BLaER1 treated with 17β-estradiol and CSF1 and Interleukin-3, amounts not matched to agents 10 nM and 100 nM (cell line): Measurements from ENCODE around the gene GRK6.

Experiments
- H3K27ac ChIP-seq, 11 experiments: shearing (Covaris generic); formaldehyde crosslinking; 2 replicates each; pipeline ENCODE4 v1.8.1; 2022
- H3K27me3 ChIP-seq, 11 experiments: shearing (Covaris generic); formaldehyde crosslinking; 2 replicates each; pipeline ENCODE4 v1.8.1; 2022
- H3K36me3 ChIP-seq, 11 experiments: shearing (Covaris generic); formaldehyde crosslinking; 2 replicates each; pipeline ENCODE4 v1.8.1; 2022
- H3K4me1 ChIP-seq, 10 experiments: shearing (Covaris generic); formaldehyde crosslinking; 2 replicates each; pipeline ENCODE4 v1.8.1; 2022
- H3K4me2 ChIP-seq, 11 experiments: shearing (Covaris generic); formaldehyde crosslinking; 2 replicates each; pipeline ENCODE4 v1.8.1; 2022
- H3K4me3 ChIP-seq, 10 experiments: shearing (Covaris generic); formaldehyde crosslinking; 2 replicates each; pipeline ENCODE4 v1.8.1; 2022
- H3K9ac ChIP-seq, 11 experiments: shearing (Covaris generic); formaldehyde crosslinking; 2 replicates each; pipeline ENCODE4 v1.8.1; 2022
- H3K9me3 ChIP-seq, 11 experiments: shearing (Covaris generic); formaldehyde crosslinking; replicated peaks in 1 of 11; 2 replicates each; pipeline ENCODE4 v1.8.1; 2022
- H4K20me1 ChIP-seq, 11 experiments: shearing (Covaris generic); formaldehyde crosslinking; 2 replicates each; pipeline ENCODE4 v1.8.1; 2022
- Cebpa-rat ChIP-seq, 11 experiments: shearing (Covaris generic); IDR thresholded peaks; 2 replicates each; pipeline ENCODE4 v1.8.1; 2022

Gene GRK6

GRCh38 chr5:177447611-177448243 is 21.3 kb downstream of the GRK6 start:
- Histone ChIP-seq H3K27ac (peak overlapping the region in 9 of 11 experiments; percentile 66 to 92 (median 87); a peak in 18 of 22 replicates), H3K36me3 (peaks cover 4 to 15% (median 12%) of the 10 kb centered on the region in 11 experiments; a peak in 20 of 22 replicates), H3K27me3 (no peaks in the 10 kb centered on the region), H3K4me1 (peaks cover 50 to 89% (median 83%) of the 10 kb centered on the region in 10 experiments), H3K9ac (peak overlapping the region in 10 of 11 experiments; percentile 50 to 93 (median 88); a peak in 19 of 22 replicates), H3K4me3 (peak overlapping the region in 9 of 10 experiments; percentile 34 to 78 (median 68); a peak in 17 of 20 replicates), H4K20me1 (peaks cover 10 to 77% (median 44%) of the 10 kb centered on the region in 11 experiments; a peak in 20 of 22 replicates), H3K4me2 (peak overlapping the region; percentile 86 to 100 (median 97)), H3K9me3 (no peaks in the 10 kb centered on the region)
- no peak; a peak in 1 of 22 replicates for TF ChIP-seq Cebpa-rat (IDR thresholded peaks at IDR 0.05)

- peak in 7 of 11 experiments; percentile 24 to 78 (median 36); a peak in 7 of 22 replicates for TF ChIP-seq Cebpa-rat (IDR thresholded peaks at IDR 0.05)
- peaks cover 3 to 77% (median 44%) of the 10 kb centered on the region in 11 experiments; a peak in 20 of 22 replicates for H4K20me1 ChIP-seq
- H3K27ac ChIP-seq, result peak overlapping the region in 9 of 11 experiments; percentile 66 to 92 (median 87); a peak in 18 of 22 replicates
- peak overlapping the region; percentile 86 to 100 (median 97) for H3K4me2 ChIP-seq
- H3K36me3 ChIP-seq, result peaks cover 0 to 8% (median 5%) of the 10 kb centered on the region in 11 experiments; a peak in 14 of 22 replicates
- peak overlapping the region in 10 of 11 experiments; percentile 50 to 93 (median 88); a peak in 18 of 22 replicates for H3K9ac ChIP-seq
- 0 out of 22 replicates have a peak, but pooled peaks cover 0 to 5% (median 0%) of the 10 kb centered on the region in 11 experiments for H3K27me3 ChIP-seq
- no peaks in the 10 kb centered on the region for H3K9me3 ChIP-seq
- peak overlapping the region in 8 of 10 experiments; percentile 34 to 78 (median 70); a peak in 15 of 20 replicates for H3K4me3 ChIP-seq
- peaks cover 53 to 89% (median 85%) of the 10 kb centered on the region in 10 experiments for H3K4me1 ChIP-seq
These were observed 21.9 kb downstream of the GRK6 start for GRCh38 chr5:177448244-177448950.

GRCh38 chr5:177449140-177450061 is 22.9 kb downstream of the GRK6 start:
- Histone ChIP-seq H3K9ac (peak overlapping the region in 9 of 11 experiments; percentile 11 to 93 (median 89); a peak in 16 of 22 replicates), H4K20me1 (peaks cover 0 to 76% (median 43%) of the 10 kb centered on the region in 11 experiments; a peak in 18 of 22 replicates), H3K9me3 (no peaks in the 10 kb centered on the region), H3K27ac (peak overlapping the region in 7 of 11 experiments; percentile 10 to 92 (median 88); a peak in 14 of 22 replicates), H3K36me3 (no peaks in the 10 kb centered on the region; a peak in 1 of 22 replicates), H3K27me3 (0 out of 22 replicates have a peak, but pooled peaks cover 0 to 9% (median 0%) of the 10 kb centered on the region in 11 experiments), H3K4me2 (peak overlapping the region; percentile 86 to 100 (median 97)), H3K4me3 (peak overlapping the region in 2 of 10 experiments; percentile 18 to 74; a peak in 1 of 20 replicates), H3K4me1 (peaks cover 56 to 88% (median 84%) of the 10 kb centered on the region in 10 experiments)
- no peak for TF ChIP-seq Cebpa-rat (IDR thresholded peaks at IDR 0.05)

- Histone ChIP-seq H3K36me3 (no peaks in the 10 kb centered on the region; a peak in 1 of 22 replicates), H3K27ac (peak overlapping the region in 3 of 11 experiments; percentile 87 to 92 (median 88); a peak in 5 of 22 replicates), H3K27me3 (0 out of 22 replicates have a peak, but pooled peaks cover 0 to 9% (median 0%) of the 10 kb centered on the region in 11 experiments), H3K9me3 (no peaks in the 10 kb centered on the region), H3K4me3 (no peak overlapping the region), H3K4me2 (peak overlapping the region in 9 of 11 experiments; percentile 86 to 100 (median 97); a peak in 15 of 22 replicates), H4K20me1 (peaks cover 0 to 65% (median 33%) of the 10 kb centered on the region in 11 experiments; a peak in 15 of 22 replicates), H3K4me1 (peaks cover 42 to 84% (median 78%) of the 10 kb centered on the region in 10 experiments), H3K9ac (peak overlapping the region in 5 of 11 experiments; percentile 51 to 93 (median 92); a peak in 10 of 22 replicates)
- TF ChIP-seq Cebpa-rat (IDR thresholded peaks at IDR 0.05), result no peak
These were observed 24.4 kb downstream of the GRK6 start for GRCh38 chr5:177450667-177451424.

GRCh38 chr5:177452688-177453638 is 26.5 kb downstream of the GRK6 start:
- TF ChIP-seq Cebpa-rat (IDR thresholded peaks at IDR 0.05), result no peak
- H3K4me3 ChIP-seq, result peak overlapping the region in 3 of 10 experiments; percentile 67 to 82 (median 69); a peak in 2 of 20 replicates
- H3K4me1 ChIP-seq, result peaks cover 39 to 89% (median 81%) of the 10 kb centered on the region in 10 experiments
- peak overlapping the region in 6 of 11 experiments; percentile 73 to 86 (median 82); a peak in 9 of 22 replicates for H3K9ac ChIP-seq
- peaks cover under 1 to 13% (median 11%) of the 10 kb centered on the region in 11 experiments; a peak in 21 of 22 replicates for H3K36me3 ChIP-seq
- H3K9me3 ChIP-seq, result no peaks in the 10 kb centered on the region
- peaks cover under 1 to 76% (median 49%) of the 10 kb centered on the region in 11 experiments; a peak in 21 of 22 replicates for H4K20me1 ChIP-seq
- peak overlapping the region; percentile 95 to 100 (median 99) for H3K4me2 ChIP-seq
- H3K27ac ChIP-seq, result peak overlapping the region in 2 of 11 experiments; percentile 80 to 86; a peak in 3 of 22 replicates
- H3K27me3 ChIP-seq, result 0 out of 22 replicates have a peak, but pooled peaks cover 0 to 9% (median 0%) of the 10 kb centered on the region in 11 experiments

- peak overlapping the region; percentile 62 to 82 (median 68) for H3K4me3 ChIP-seq
- peak overlapping the region; percentile 63 to 86 (median 75); a peak in 21 of 22 replicates for H3K9ac ChIP-seq
- peak overlapping the region in 10 of 11 experiments; percentile 63 to 87 (median 73); a peak in 20 of 22 replicates for H3K27ac ChIP-seq
- TF ChIP-seq Cebpa-rat (IDR thresholded peaks at IDR 0.05), result no peak
- H3K4me1 ChIP-seq, result peaks cover 30 to 88% (median 76%) of the 10 kb centered on the region in 10 experiments
- H3K27me3 ChIP-seq, result 0 out of 22 replicates have a peak, but pooled peaks cover 0 to 9% (median 0%) of the 10 kb centered on the region in 11 experiments
- no peaks in the 10 kb centered on the region for H3K9me3 ChIP-seq
- peaks cover 10 to 22% (median 21%) of the 10 kb centered on the region in 11 experiments; a peak in 21 of 22 replicates for H3K36me3 ChIP-seq
- peaks cover 5 to 76% (median 59%) of the 10 kb centered on the region in 11 experiments; a peak in 21 of 22 replicates for H4K20me1 ChIP-seq
- peak overlapping the region; percentile 95 to 100 (median 99) for H3K4me2 ChIP-seq
These were observed 27.4 kb downstream of the GRK6 start for GRCh38 chr5:177453852-177454396.
